GM23248 (cell line): Measurements from ENCODE around the gene CNOT1.

ENCODE experiments used
- EZH2 ChIP-seq: fragments of 200-600 bp; sonication (generic); IDR thresholded peaks from 2 replicates; pipeline ENCODE4 v1.6.1; 2018; ENCODE audit warnings: antibody characterized with exemption, mild to moderate bottlenecking; ENCODE audit not compliant: insufficient read depth, poor library complexity, severe bottlenecking
- EZH2phosphoT487 ChIP-seq: fragments of 200-600 bp; sonication (generic); IDR thresholded peaks from 2 replicates; pipeline ENCODE4 v1.6.1; 2018; ENCODE audit warnings: antibody characterized with exemption, moderate library complexity, mild to moderate bottlenecking, low read depth; ENCODE audit not compliant: insufficient read depth

GRCh38 chr16:58472827-58473226, 156.8 kb downstream of the CNOT1 start:
- TF ChIP-seq EZH2phosphoT487, result no peak
- TF ChIP-seq EZH2, result no peak
